H1 (cell line): Measurements from ENCODE around the gene ETDB. TPM values are rescaled to one million over a fixed set of nuclear protein-coding genes. Genes with fewer than 3 reads are reported as not detected.
A peak's percentile ranks its signal among the peaks of the same experiment; 100 is the strongest.

ENCODE experiments used
- CTCF ChIA-PET: fragments of 300-600 bp; sonication (Branson Sonifier 250); formaldehyde crosslinking; loops from one replicate; lab custom pipeline; 2021; ENCODE audit not compliant: partially characterized antibody; lab: Charles Lee
- POLR2A ChIA-PET: fragments of 300-600 bp; sonication (Branson Sonifier 250); formaldehyde crosslinking; loops from one replicate; lab custom pipeline; 2021; ENCODE audit warnings: inconsistent platforms; ENCODE audit not compliant: partially characterized antibody; lab: Charles Lee
- DNase-seq, 2 experiments: peaks; one replicate each; pipeline versions ENCODE4 v3.0.0 to v3.0.0-alpha.2; 2010 to 2022; ENCODE audit warnings: low spot score in 2 of 2, low read depth in 1 of 2, mixed read lengths in 1 of 2
- FAIRE-seq: peaks from 2 replicates; lab custom pipeline; 2011; peaks lifted over from hg19 to GRCh38; lab: Jason Lieb, UNC
- H2AFZ ChIP-seq: 2 replicates; pipeline ENCODE4 v1.8.1; 2012; ENCODE audit warnings: low read length, inconsistent platforms
- H2AK5ac ChIP-seq: 2 replicates; pipeline ENCODE4 v1.6.1; 2013; ENCODE audit warnings: low read depth, low read length
- H2BK120ac ChIP-seq: replicated peaks from 2 replicates; pipeline ENCODE3; 2013; ENCODE audit warnings: low read depth, low read length, inconsistent platforms
- H2BK12ac ChIP-seq: 2 replicates; pipeline ENCODE4 v1.6.1; 2013; ENCODE audit warnings: low read depth, low read length
- H2BK15ac ChIP-seq: 2 replicates; pipeline ENCODE4 v1.6.1; 2013; ENCODE audit warnings: low read length
- H2BK20ac ChIP-seq: 2 replicates; pipeline ENCODE4 v1.6.1; 2013; ENCODE audit warnings: low read length
- H2BK5ac ChIP-seq: 2 replicates; pipeline ENCODE4 v1.6.1; 2013; ENCODE audit warnings: low read depth, low read length
- H3K14ac ChIP-seq: 2 replicates; pipeline ENCODE4 v1.6.1; 2013; ENCODE audit warnings: inconsistent platforms; ENCODE audit not compliant: insufficient read length
- H3K18ac ChIP-seq: 2 replicates; pipeline ENCODE4 v1.6.1; 2013; ENCODE audit warnings: low read length; ENCODE audit errors: extremely low read depth
- H3K23ac ChIP-seq: 2 replicates; pipeline ENCODE4 v1.6.1; 2013; ENCODE audit warnings: inconsistent platforms; ENCODE audit not compliant: insufficient read length
- H3K23me2 ChIP-seq: 2 replicates; pipeline ENCODE4 v1.6.1; 2013; ENCODE audit warnings: low read depth, low read length
- H3K27ac ChIP-seq: 2 replicates; pipeline ENCODE4 v1.6.1; 2011; ENCODE audit warnings: low read depth, low read length, inconsistent platforms
- H3K27me3 ChIP-seq, 4 experiments: replicated peaks in 1 of 4; 1 replicate in 1 of 4; 2 replicates in 3 of 4; pipeline versions ENCODE4 v1.6.1 to v1.8.1; 2011 to 2013; ENCODE audit warnings: low read length in 3 of 4, mild to moderate bottlenecking in 3 of 4, inconsistent platforms in 2 of 4, mixed read lengths in 2 of 4, moderate library complexity in 1 of 4; ENCODE audit not compliant: control insufficient read depth in 3 of 4, insufficient read depth in 3 of 4; ENCODE audit errors: extremely low read depth in 1 of 4
- H3K36me3 ChIP-seq, 4 experiments: 2 replicates each; pipeline versions ENCODE4 v1.6.1 to v1.8.1; 2011 to 2013; ENCODE audit warnings: mild to moderate bottlenecking in 4 of 4, low read length in 3 of 4, moderate library complexity in 2 of 4, control low read depth in 1 of 4, inconsistent platforms in 1 of 4; ENCODE audit not compliant: insufficient read depth in 4 of 4, control insufficient read depth in 2 of 4
- H3K4ac ChIP-seq: replicated peaks from 2 replicates; pipeline ENCODE3; 2013; ENCODE audit warnings: low read length, low read depth, mixed read lengths, inconsistent platforms; ENCODE audit not compliant: insufficient read length
- H3K4me1 ChIP-seq, 4 experiments: replicated peaks in 1 of 4; 1 replicate in 1 of 4; 2 replicates in 3 of 4; pipeline versions ENCODE4 v1.6.1 to v1.8.1; 2011 to 2013; ENCODE audit warnings: low read length in 3 of 4, inconsistent platforms in 2 of 4, mixed read lengths in 1 of 4; ENCODE audit not compliant: insufficient read depth in 4 of 4, control insufficient read depth in 3 of 4
- H3K4me2 ChIP-seq, 2 experiments: 2 replicates each; pipeline versions ENCODE4 v1.6.1 to v1.8.1; 2011 to 2013; ENCODE audit warnings: low read depth in 2 of 2, low read length in 2 of 2, control low read depth in 1 of 2, inconsistent platforms in 1 of 2, mild to moderate bottlenecking in 1 of 2; ENCODE audit not compliant: insufficient read depth in 1 of 2
- H3K4me3 ChIP-seq, 4 experiments: fragments of 200-600, 300-600 bp in 1 of 4; sonication (generic), shearing (Covaris generic), sonication (Bioruptor Twin) in 1 of 4; 2 replicates each; pipeline versions ENCODE4 v1.5.1 to v1.8.1; 2011 to 2016; ENCODE audit warnings: low read length in 4 of 4, low read depth in 3 of 4, control low read depth in 2 of 4, inconsistent platforms in 2 of 4, mild to moderate bottlenecking in 2 of 4, mixed read lengths in 1 of 4, moderate library complexity in 1 of 4; ENCODE audit not compliant: insufficient read depth in 2 of 4; ENCODE audit errors: extremely low read depth in 1 of 4
- H3K56ac ChIP-seq: replicated peaks from 2 replicates; pipeline ENCODE3; 2013; ENCODE audit warnings: low read depth, mild to moderate bottlenecking, mixed read lengths, low read length, inconsistent platforms; ENCODE audit not compliant: insufficient read length
- H3K79me1 ChIP-seq: 2 replicates; pipeline ENCODE4 v1.6.1; 2013; ENCODE audit warnings: low read depth, low read length, control low read depth
- H3K79me2 ChIP-seq, 2 experiments: 2 replicates each; pipeline versions ENCODE4 v1.6.1 to v1.8.1; 2012 to 2013; ENCODE audit warnings: low read length in 2 of 2, mild to moderate bottlenecking in 2 of 2, inconsistent platforms in 1 of 2; ENCODE audit not compliant: insufficient read depth in 2 of 2, control insufficient read depth in 1 of 2
- H3K9ac ChIP-seq, 4 experiments: replicated peaks in 1 of 4; 1 replicate in 1 of 4; 2 replicates in 3 of 4; pipeline versions ENCODE4 v1.6.1 to v1.8.1; 2011 to 2013; ENCODE audit warnings: low read depth in 3 of 4, low read length in 3 of 4, control low read depth in 2 of 4, mild to moderate bottlenecking in 2 of 4, moderate library complexity in 2 of 4, inconsistent platforms in 1 of 4; ENCODE audit errors: extremely low read depth in 1 of 4
- H3K9me3 ChIP-seq, 2 experiments: 2 replicates each; pipeline versions ENCODE4 v1.6.1 to v1.8.1; 2012 to 2013; ENCODE audit warnings: mild to moderate bottlenecking in 2 of 2, moderate library complexity in 2 of 2, control low read depth in 1 of 2, inconsistent platforms in 1 of 2, low read depth in 1 of 2, low read length in 1 of 2, mixed read lengths in 1 of 2; ENCODE audit not compliant: insufficient read depth in 2 of 2
- H4K20me1 ChIP-seq, 2 experiments: replicated peaks in 1 of 2; 2 replicates each; pipeline versions ENCODE3 to v1.8.1; 2011 to 2013; ENCODE audit warnings: inconsistent platforms in 2 of 2, low read length in 2 of 2, mild to moderate bottlenecking in 1 of 2; ENCODE audit not compliant: insufficient read depth in 2 of 2, control insufficient read depth in 1 of 2
- H4K5ac ChIP-seq: 2 replicates; pipeline ENCODE4 v1.6.1; 2013; ENCODE audit warnings: low read length, low read depth, mixed read lengths, inconsistent platforms; ENCODE audit not compliant: insufficient read length
- H4K8ac ChIP-seq: 2 replicates; pipeline ENCODE4 v1.8.0; 2013; ENCODE audit warnings: mild to moderate bottlenecking, moderate library complexity, low read length, inconsistent platforms; ENCODE audit not compliant: insufficient read depth; ENCODE audit errors: extremely low read depth
- H4K91ac ChIP-seq: replicated peaks from 2 replicates; pipeline ENCODE3; 2013; ENCODE audit warnings: low read length, mixed read lengths, inconsistent platforms; ENCODE audit not compliant: insufficient read length
- ATF2 ChIP-seq: IDR thresholded peaks from 2 replicates; pipeline ENCODE4 v1.6.1; 2012; ENCODE audit warnings: low read length, inconsistent platforms
- CTCF ChIP-seq, 3 experiments: IDR thresholded peaks; 1 replicate in 2 of 3; 2 replicates in 1 of 3; pipeline versions ENCODE4 v1.5.1 to v1.6.1; 2011; ENCODE audit warnings: low read length in 3 of 3, mild to moderate bottlenecking in 3 of 3, inconsistent platforms in 2 of 3, low read depth in 1 of 3, moderate library complexity in 1 of 3; ENCODE audit not compliant: insufficient read depth in 1 of 3; ENCODE audit errors: control extremely low read depth in 1 of 3
- EZH2 ChIP-seq: fragments of 200-600 bp; sonication (generic); IDR thresholded peaks from 2 replicates; pipeline ENCODE4 v1.7.1; 2012; ENCODE audit warnings: low read depth, mild to moderate bottlenecking, moderate library complexity, low read length, inconsistent platforms; ENCODE audit not compliant: severe bottlenecking
- FOSL1 ChIP-seq: IDR thresholded peaks from 2 replicates; pipeline ENCODE4 v1.6.1; 2011; ENCODE audit warnings: mild to moderate bottlenecking, low read depth, low read length, moderate library complexity; ENCODE audit not compliant: insufficient read depth
- NRF1 ChIP-seq: IDR thresholded peaks from 2 replicates; pipeline ENCODE4 v1.6.1; 2011; ENCODE audit warnings: mild to moderate bottlenecking, low read depth, low read length, improper control_type of control experiment
- RAD21 ChIP-seq, 2 experiments: IDR thresholded peaks in 1 of 2; conservative IDR thresholded peaks in 1 of 2; 2 replicates each; pipeline ENCODE4 v1.6.1; 2011; ENCODE audit warnings: low read depth in 2 of 2, low read length in 2 of 2, improper control_type of control experiment in 1 of 2, inconsistent platforms in 1 of 2, mild to moderate bottlenecking in 1 of 2, moderate library complexity in 1 of 2
- RNF2 ChIP-seq: fragments of 200-900, 300-1000 bp; sonication (generic); IDR thresholded peaks from 2 replicates; pipeline ENCODE4 v1.7.1; 2016; ENCODE audit warnings: borderline replicate concordance, low read depth, mild to moderate bottlenecking, antibody characterized with exemption, low read length; ENCODE audit not compliant: poor library complexity, severe bottlenecking; ENCODE audit errors: missing control alignments
- WGBS, 2 experiments: shearing (Covaris generic) in 1 of 2; methylation state at CpG; one replicate each; pipeline versions ENCODE4 v1.1.6 to v1.1.7; 2013 to 2015; ENCODE audit warnings: low lambda C conversion rate in 2 of 2, mixed read lengths in 2 of 2, inconsistent platforms in 1 of 2, low coverage in 1 of 2, missing lambda C conversion rate in 1 of 2; ENCODE audit not compliant: insufficient replicate concordance in 2 of 2, insufficient coverage in 1 of 2, insufficient read length in 1 of 2; ENCODE audit errors: extremely low coverage in 1 of 2, missing lambda C conversion rate in 1 of 2; 5-methylcytosine and 5-hydroxymethylcytosine counted together
- polyA plus RNA-seq, 7 experiments: library from polyadenylated mRNA; depleted of rRNA in 3 of 7; stranded (reverse) in 5 of 7; unstranded in 2 of 7; fragments of >200 nt in 5 of 7; fragments of 200-250 nt in 2 of 7; gene quantifications; 1 replicate in 5 of 7; 2 replicates in 1 of 7; 4 replicates in 1 of 7; pipeline versions ENCODE4 v1.2.1 to v1.2.3, GENCODE V29; 2011 to 2013; ENCODE audit warnings: missing spikeins in 2 of 7, mixed read lengths in 2 of 7
- total RNA-seq: library from RNA; stranded (reverse); fragmentation: NEBNext Ultra II Directional; extraction: Animal tissue kit (Norgen Biotek cat#: 25700); gene quantifications from 2 replicates; pipeline ENCODE4 v1.2.1, GENCODE V29; 2021
- TF ChIP-seq, protein P1 (sequence below): IDR thresholded peaks from 2 replicates; pipeline ENCODE4 v1.6.1; 2011; ENCODE audit warnings: low read depth, mild to moderate bottlenecking, low read length; ENCODE audit not compliant: insufficient read depth

ETDB gene
- total and polyA plus RNA-seq, 2 of the 8 experiments (the other 6 are each of a cell fraction or from before 2014, with no cell fraction given) = not detected

DNA sequence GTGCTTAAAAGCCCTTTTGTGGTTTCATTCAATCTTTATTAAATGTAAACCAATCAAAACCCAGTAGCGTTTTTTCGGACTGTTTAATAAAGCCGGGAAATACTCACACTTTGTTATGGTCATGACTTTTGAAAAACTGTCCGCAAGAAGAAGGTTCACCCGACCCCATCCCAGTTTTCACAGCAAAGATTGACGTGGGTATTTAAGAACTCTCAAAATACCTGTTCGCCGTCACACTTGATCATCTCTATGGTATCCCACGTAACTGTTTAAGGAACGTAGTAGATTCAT lies 20.9 kb downstream of the ETDB start:
- no peak overlapping the region for H3K4me3 ChIP-seq
- FAIRE-seq = no peak
- POLR2A ChIA-PET = no interaction called here

More for the DNA sequence above, 20.9 kb downstream of the ETDB start:
- Histone ChIP-seq H2AFZ (no peak overlapping the region), H2BK120ac (no peak overlapping the region), H3K4me2 (peak overlapping the region in 1 of 2 experiments; percentile 88; a peak in 2 of 4 replicates), H4K5ac (no peak overlapping the region), H3K56ac (no peak overlapping the region), H3K27ac (no peak overlapping the region)
- TF ChIP-seq ATF2 (no peak), EZH2 (no peak), RAD21 (IDR thresholded peaks at IDR 0.05 in 1 of 2, conservative IDR thresholded peaks at IDR 0.05 in 1 of 2; ENCODE audit: low read depth in 2 of 2, low read length in 2 of 2) (no peak), CTCF (IDR thresholded peaks at IDR 0.05; ENCODE audit: control extremely low read depth in 1 of 3, insufficient read depth in 1 of 3, low read depth in 1 of 3, low read length in 3 of 3) (no peak), NRF1 (no peak), FOSL1 (no peak), RNF2 (no peak)
- TF ChIP-seq, protein P1, sequence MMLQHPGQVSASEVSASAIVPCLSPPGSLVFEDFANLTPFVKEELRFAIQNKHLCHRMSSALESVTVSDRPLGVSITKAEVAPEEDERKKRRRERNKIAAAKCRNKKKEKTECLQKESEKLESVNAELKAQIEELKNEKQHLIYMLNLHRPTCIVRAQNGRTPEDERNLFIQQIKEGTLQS = no peak
- TF ChIP-seq, all 59 proteins: peak for 0
- H3K23ac ChIP-seq = no peak overlapping the region
- H3K9me3 ChIP-seq = no peaks in the 10 kb centered on the region
- H3K36me3 ChIP-seq = no peaks in the 10 kb centered on the region; a peak in 1 of 8 replicates
- H3K79me2 ChIP-seq = no peaks in the 10 kb centered on the region
- CTCF ChIA-PET = no interaction called here
- H2BK20ac ChIP-seq = no peak overlapping the region
- no peak overlapping the region for H3K9ac ChIP-seq
- H3K27me3 ChIP-seq = no peaks in the 10 kb centered on the region
- no peak overlapping the region for H2BK5ac ChIP-seq
- peaks cover 0 to 8% (median 2%) of the 10 kb centered on the region in 4 experiments; a peak in 3 of 7 replicates for H3K4me1 ChIP-seq
- no peak overlapping the region for H4K8ac ChIP-seq
- 80% methylated on average over 10 of the region's 10 CpGs; no CpG with 5 or more reads in 1 of the 2 experiments for WGBS, 2 experiments
- H4K20me1 ChIP-seq = no peaks in the 10 kb centered on the region
- H3K14ac ChIP-seq = no peak overlapping the region
- H3K79me1 ChIP-seq = no peaks in the 10 kb centered on the region
- no peaks in the 10 kb centered on the region; the same call in 1 of the 2 replicates for H3K23me2 ChIP-seq
- no peak overlapping the region for H3K18ac ChIP-seq
- H4K91ac ChIP-seq = no peak overlapping the region
- no peak overlapping the region for H2AK5ac ChIP-seq
- no peak overlapping the region for H3K4ac ChIP-seq
- no peak overlapping the region for H2BK12ac ChIP-seq
- H2BK15ac ChIP-seq = no peak overlapping the region
- no peak for DNase-seq
